KBM-7 (cell line): ENCODE measurements around the gene LTB.
"Not testable (repeated sequence)": the region's sequence is repeated elsewhere in the genome, so short reads cannot be mapped to it uniquely, and the experiment has no call there.

ENCODE experiments used
- DNase-seq: peaks from one replicate; pipeline ENCODE4 v3.0.0-alpha.2; 2015
- in situ Hi-C: fragments of 300-500 bp; cut with MboI; formaldehyde crosslinking; loops from 2 replicates; pipeline ENCODE4 v1.14.3; 2020; ENCODE audit warnings: low sequenced_read_pairs, low pct_unique_long_range_greater_than_20kb, mixed read lengths

Gene LTB

DNA sequence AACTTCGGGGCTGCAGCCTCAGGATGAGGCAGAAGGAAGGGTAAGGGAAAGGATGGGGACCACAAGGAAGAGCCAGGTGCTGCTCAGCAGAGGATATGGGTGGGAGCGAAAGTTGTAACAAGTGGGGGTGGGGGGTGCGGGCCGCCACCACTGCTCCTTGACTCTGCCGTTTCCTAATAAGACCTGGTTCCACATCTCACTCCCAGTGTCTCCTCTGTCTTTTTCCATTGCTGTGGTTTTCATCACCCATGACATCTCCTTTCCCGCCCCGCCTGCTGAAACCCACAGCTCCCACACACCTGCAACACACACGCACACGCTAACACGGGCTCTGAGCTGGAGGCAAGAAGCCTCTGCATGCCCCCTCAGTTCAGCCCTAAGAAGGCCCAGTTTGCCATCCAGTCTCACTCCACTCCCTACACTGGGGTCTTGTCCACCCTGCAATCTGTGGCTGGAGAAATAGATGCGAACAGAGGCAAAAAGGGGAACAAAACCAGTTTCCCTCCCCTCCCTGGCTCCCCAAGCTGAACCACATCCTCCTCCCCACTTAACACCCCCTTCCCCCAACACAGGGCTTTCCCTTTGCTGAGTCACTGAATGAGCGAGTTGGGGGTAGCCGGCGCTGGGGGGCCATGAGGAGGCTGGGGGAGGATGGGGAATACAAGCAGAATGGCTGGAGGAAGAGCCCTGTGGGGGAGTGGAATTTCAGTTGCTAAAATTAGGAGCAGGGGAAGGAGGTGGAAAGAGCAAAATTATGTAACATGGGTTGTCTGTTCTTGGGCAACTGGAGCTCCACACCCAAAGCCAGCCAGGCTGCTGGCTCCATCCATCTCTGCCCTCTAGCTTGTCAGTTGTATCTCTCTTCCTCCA lies 23.4 kb downstream of the LTB start:
- peak; percentile 98 for DNase-seq
- in situ Hi-C loops: no loop called here

GRCh38 chr6:31558318-31558625 lies 24.0 kb downstream of the LTB start:
- in situ Hi-C loops: no loop called here
- no peak for DNase-seq

- DNase-seq: no peak
- in situ Hi-C loops: no loop called here
Measured at GRCh38 chr6:31557443-31558317, 24.5 kb downstream of the LTB start.

GRCh38 chr6:31556307-31556706 lies 25.9 kb downstream of the LTB start:
- DNase-seq: no peak
- in situ Hi-C loops: no loop called here

- DNase-seq: peak; percentile 90
- in situ Hi-C loops: not testable (repeated sequence)
Measured at GRCh38 chr6:31551371-31551770, 30.9 kb downstream of the LTB start.

GRCh38 chr6:31548544-31548873 lies 33.7 kb downstream of the LTB start:
- no peak for DNase-seq
- in situ Hi-C loops: no loop called here

GRCh38 chr6:31547727-31548543 lies 34.3 kb downstream of the LTB start:
- in situ Hi-C loops: no loop called here

GRCh38 chr6:31546958-31547726 lies 35.1 kb downstream of the LTB start, which contains the start of gene NFKBIL1:
TSS of gene NFKBIL1 (plus strand) at chr6:31547608. CDS start at chr6:31547695, 87 bp downstream.
- in situ Hi-C loops: no loop called here
- DNase-seq: peak; percentile 99

More at GRCh38 chr6:31547727-31548543, 34.3 kb downstream of the LTB start:
- no peak for DNase-seq

DNA sequence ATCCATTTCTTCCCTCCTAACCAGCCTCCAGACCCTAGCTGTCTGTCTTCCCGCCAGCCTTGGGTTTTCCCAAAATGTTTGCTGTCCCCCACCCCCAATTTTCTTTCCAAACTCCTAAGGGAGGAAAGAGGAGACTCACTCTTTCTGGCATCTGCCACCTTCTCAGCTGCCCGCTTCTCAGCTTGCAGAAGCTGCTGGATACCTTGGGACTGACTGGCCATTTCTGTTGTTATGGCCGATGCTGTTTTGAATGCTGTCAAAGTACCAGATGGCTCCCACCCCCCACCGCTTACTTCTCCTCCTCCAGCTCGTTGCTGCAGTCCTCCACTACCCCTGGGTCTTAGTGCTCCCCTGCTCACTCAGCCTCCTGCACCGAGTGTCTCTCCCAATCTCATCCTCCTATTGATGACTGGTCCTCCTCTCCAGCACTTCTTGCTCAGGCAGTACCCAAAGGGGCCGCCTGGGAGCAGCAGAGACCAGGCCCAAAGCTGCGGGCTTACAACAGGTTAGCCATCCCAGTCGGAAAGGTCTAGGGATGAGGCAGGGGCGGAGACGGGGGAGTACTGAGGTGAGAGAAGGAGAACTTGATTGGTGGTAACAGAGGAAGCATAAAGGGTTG lies 35.8 kb downstream of the LTB start, which contains the start of gene ATP6V1G2:
TSS of gene ATP6V1G2 (minus strand) at position 270 of the 619 bp plus-strand sequence. CDS start at position 221, 49 bp downstream.
- in situ Hi-C loops: no loop called here
- peak; percentile 96 for DNase-seq

- in situ Hi-C loops: no loop called here
- no peak for DNase-seq
Measured at GRCh38 chr6:31545291-31545690, 36.9 kb downstream of the LTB start.

- in situ Hi-C loops: no loop called here
- no peak for DNase-seq
Measured at GRCh38 chr6:31544676-31545075, 37.5 kb downstream of the LTB start.

DNA sequence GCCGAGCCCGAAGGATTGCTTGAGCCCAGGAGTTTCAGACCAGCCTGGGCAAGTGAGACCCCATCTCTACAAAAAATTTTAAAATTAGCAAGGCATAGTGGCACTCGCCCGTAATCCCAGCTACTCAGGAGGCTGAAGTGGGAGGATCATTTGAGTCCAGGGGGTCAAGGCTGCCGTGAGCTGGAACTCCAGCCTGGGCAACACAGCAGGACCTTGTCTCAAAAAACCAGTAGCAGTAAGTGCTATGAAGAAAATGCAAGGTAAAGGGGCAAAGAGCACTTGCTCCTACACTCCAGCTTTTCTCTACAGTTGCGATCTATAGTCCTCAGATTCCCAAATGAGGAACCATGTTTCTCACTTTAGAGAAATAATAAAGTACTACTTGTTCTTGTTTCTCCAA lies 38.6 kb downstream of the LTB start:
- in situ Hi-C loops: no loop called here
- DNase-seq: no peak

- in situ Hi-C loops: no loop called here
- DNase-seq: peak; percentile 98
Measured at GRCh38 chr6:31541658-31542521, 40.3 kb downstream of the LTB start, which contains the start of gene DDX39B. TSS of gene DDX39B (minus strand) at chr6:31542003. CDS start at chr6:31540532, 1,471 bp downstream.

DNA sequence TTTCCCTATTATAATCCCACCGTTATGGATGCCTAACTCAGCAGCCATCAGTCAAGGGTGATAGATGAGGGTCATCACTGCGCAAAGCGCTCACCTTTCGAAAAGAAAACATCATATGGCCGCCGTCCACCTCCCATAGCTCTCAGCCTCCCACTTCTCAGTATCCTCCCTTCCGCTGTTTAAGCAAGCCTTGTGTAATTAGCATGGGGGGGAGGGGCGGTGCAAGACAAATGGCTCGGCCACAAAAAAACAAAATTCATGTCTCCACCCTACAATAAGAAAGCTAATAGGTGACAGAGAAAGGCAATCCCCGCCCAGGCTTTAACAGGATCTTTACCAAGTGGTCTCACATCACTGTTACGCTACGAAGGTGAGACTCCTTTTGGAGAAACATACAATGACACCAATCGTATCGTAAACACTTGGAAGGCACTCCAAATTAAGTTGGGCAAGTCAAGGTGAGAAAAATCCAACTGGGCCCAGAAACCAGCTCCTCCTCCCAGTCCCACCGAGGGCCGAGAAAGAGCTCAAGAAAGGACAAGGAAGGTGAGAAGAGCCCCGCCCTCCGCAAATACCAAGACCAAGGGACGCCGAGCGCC lies 41.1 kb downstream of the LTB start:
- DNase-seq: peak; percentile 75
- in situ Hi-C loops: no loop called here

DNA sequence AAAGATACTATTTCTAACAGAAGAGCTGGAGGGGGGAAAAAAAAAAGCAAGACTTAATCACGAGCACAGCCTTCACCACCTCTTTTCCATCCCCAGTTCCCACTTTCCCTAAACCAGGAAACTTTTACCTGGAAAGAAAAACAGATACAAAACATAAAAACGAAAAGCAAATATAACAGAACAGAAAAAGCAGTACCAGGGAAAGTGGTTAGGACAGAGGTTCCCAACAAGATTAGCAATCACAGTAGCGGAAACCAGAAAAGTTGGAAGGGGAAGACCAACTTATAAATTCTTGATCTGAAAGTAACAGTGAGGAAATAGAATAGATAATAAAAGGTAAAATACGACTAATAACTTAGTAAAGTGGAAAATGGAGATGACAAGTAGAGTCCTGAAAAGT lies 41.6 kb downstream of the LTB start:
- in situ Hi-C loops: no loop called here
- no peak for DNase-seq

- DNase-seq: no peak
- in situ Hi-C loops: no loop called here
Measured at GRCh38 chr6:31538805-31539400, 43.3 kb downstream of the LTB start.
